D341Med (cell line): ENCODE data around the gene ATRAID.

Experiments used
- DNase-seq: peaks from one replicate; pipeline ENCODE4 v3.0.0; 2012; ENCODE audit warnings: low spot score

The ATRAID gene

GRCh38 chr2:27250652-27251379, 39.0 kb downstream of the ATRAID start:
- no peak for DNase-seq

GRCh38 chr2:27251766-27252165, 39.9 kb downstream of the ATRAID start:
- no peak for DNase-seq

GRCh38 chr2:27255187-27255586, 43.3 kb downstream of the ATRAID start:
- DNase-seq: no peak

GRCh38 chr2:27255660-27256059, 43.8 kb downstream of the ATRAID start:
- DNase-seq: no peak

- DNase-seq: no peak
These were observed 45.1 kb downstream of the ATRAID start for GRCh38 chr2:27256855-27257454.

- no peak for DNase-seq
These were observed 46.2 kb downstream of the ATRAID start for GRCh38 chr2:27258051-27258450.

- DNase-seq: no peak
These were observed 49.5 kb downstream of the ATRAID start for GRCh38 chr2:27261241-27261925.

- no peak for DNase-seq
These were observed 50.1 kb downstream of the ATRAID start for GRCh38 chr2:27261926-27262298.

GRCh38 chr2:27262379-27263286, 50.8 kb downstream of the ATRAID start, which contains the start of gene SLC30A3:
Gene SLC30A3 (minus strand): TSS chr2:27263047. CDS start chr2:27262906, 141 bp downstream.
- DNase-seq: peak; percentile 86

- DNase-seq: peak; percentile 41
These were observed 51.7 kb downstream of the ATRAID start for GRCh38 chr2:27263287-27264252.

- peak; percentile 76 for DNase-seq
These were observed 52.5 kb downstream of the ATRAID start for GRCh38 chr2:27264253-27264752.

GRCh38 chr2:27264753-27265535, 53.1 kb downstream of the ATRAID start:
- peak; percentile 90 for DNase-seq

GRCh38 chr2:27265536-27265870, 53.7 kb downstream of the ATRAID start:
- no peak for DNase-seq
